ENCODE results near the gene SLC17A2. TPM values are rescaled to one million over a fixed set of nuclear protein-coding genes. Genes with fewer than 3 reads are reported as not detected.
A peak's percentile ranks its signal among the peaks of the same experiment; 100 is the strongest.

SLC17A2 gene
- total and polyA plus RNA-seq, 2 of the 4 experiments (the other 2 are of a cell fraction) = not detected

GRCh38 chr6:25942561-25943147 is 12.2 kb upstream of the SLC17A2 start:
- intact Hi-C loops (cut with micrococcal nuclease) = loop anchor here (1.0 kb wide), 2 partner anchors 154 to 222 kb away; no protein-coding TSS in a partner anchor

More at GRCh38 chr6:25942561-25943147, 12.2 kb upstream of the SLC17A2 start:
- Histone ChIP-seq H3K56ac (ENCODE audit: extremely low read depth, insufficient read depth, low read length) (no peak overlapping the region), H3K4ac (ENCODE audit: low read depth, low read length) (no peak overlapping the region), H3K9me3 (ENCODE audit: control insufficient read depth, insufficient read depth, low read length) (no peaks in the 10 kb centered on the region), H2BK5ac (ENCODE audit: low read depth, low read length, poor library complexity, severe bottlenecking) (no peak overlapping the region), H3K9ac (ENCODE audit: low read depth, low read length) (no peak overlapping the region), H2AK5ac (ENCODE audit: low read depth, low read length) (no peak overlapping the region), H2BK120ac (ENCODE audit: low read depth, low read length) (no peak overlapping the region), H2AK9ac (replicated peaks; ENCODE audit: low read depth, low read length, poor library complexity) (no peak overlapping the region), H2AFZ (replicated peaks; ENCODE audit: low read length, poor library complexity) (no peak overlapping the region), H2BK20ac (ENCODE audit: low read depth, low read length) (no peak overlapping the region), H2BK15ac (ENCODE audit: low read depth, low read length) (no peak overlapping the region), H3K23ac (ENCODE audit: low read depth, low read length) (no peak overlapping the region), H4K91ac (ENCODE audit: insufficient read depth, low read depth, low read length) (no peak overlapping the region), H3K36me3 (ENCODE audit: control insufficient read depth, insufficient read depth, low read length) (no peaks in the 10 kb centered on the region), H4K20me1 (ENCODE audit: insufficient read depth, low read length) (no peaks in the 10 kb centered on the region), H3K4me3 (ENCODE audit: insufficient read depth, low read depth, low read length) (no peak overlapping the region), H3K27me3 (ENCODE audit: control insufficient read depth, insufficient read depth, low read length) (no peaks in the 10 kb centered on the region; the same call in 1 of the 2 replicates), H3K18ac (ENCODE audit: low read depth, low read length) (no peak overlapping the region), H3K4me2 (ENCODE audit: low read depth, low read length) (no peak overlapping the region), H3K4me1 (ENCODE audit: control insufficient read depth, insufficient read depth, low read length) (no peaks in the 10 kb centered on the region), H3K9me1 (ENCODE audit: insufficient read depth, low read length) (no peaks in the 10 kb centered on the region), H4K8ac (ENCODE audit: low read depth in 2 of 2, low read length in 2 of 2) (no peak overlapping the region), H3K79me1 (ENCODE audit: low read depth in 1 of 2, low read length in 2 of 2) (no peaks in the 10 kb centered on the region), H3K14ac (replicated peaks; ENCODE audit: low read depth, low read length) (no peak overlapping the region), H4K5ac (ENCODE audit: low read depth, low read length) (no peak overlapping the region), H3K27ac (ENCODE audit: insufficient read depth, low read length) (no peak overlapping the region)
- ChIA-PET CTCF (no interaction called here), POLR2A (ENCODE audit: unreplicated experiment) (no interaction called here)
- no CpG with 5 or more reads among the region's 3 CpGs for WGBS, 2 experiments (ENCODE audit: extremely low coverage in 2 of 2, insufficient read length in 1 of 2)
- TF ChIP-seq SMC3 (IDR thresholded peaks at IDR 0.05; ENCODE audit: low read depth, low read length) (peak; percentile 39; the same call in 1 of the 2 replicates), RAD21 (IDR thresholded peaks at IDR 0.05; ENCODE audit: low read length) (peak; percentile 76), CTCF (conservative IDR thresholded peaks at IDR 0.05; ENCODE audit: low read depth, low read length) (peak; percentile 69), ELK1 (IDR thresholded peaks at IDR 0.05; ENCODE audit: borderline replicate concordance, low read depth, low read length) (no peak)
- no TSS peak for BruUV-seq (replicated peaks)
- dilution Hi-C loops (cut with HindIII; ENCODE audit: low sequenced_read_pairs, unreplicated experiment) = no loop called here
- in situ Hi-C loops (cut with MboI; ENCODE audit: low sequenced_read_pairs) = no loop called here
- DNase-seq (peak; percentile 55), ATAC-seq (ENCODE audit: low read depth) (peak; percentile 64)

All from IMR-90 (cell line).